Astrocyte (in vitro differentiated cells and primary cell): ENCODE measurements around the gene ETV3. TPM values are rescaled to one million over a fixed set of nuclear protein-coding genes. Genes with fewer than 3 reads are reported as not detected.

Experiments used
- DNase-seq: peaks from one replicate; pipeline ENCODE4 v3.0.0-alpha.2; 2010; ENCODE audit warnings: low read depth
- FAIRE-seq: peaks from 2 replicates; lab custom pipeline; 2011; peaks lifted over from hg19 to GRCh38; lab: Jason Lieb, UNC
- H2AFZ ChIP-seq: 2 replicates; pipeline ENCODE4 v1.6.0; 2012; ENCODE audit warnings: low read depth, low read length, inconsistent platforms
- H3K27ac ChIP-seq: 2 replicates; pipeline ENCODE4 v1.5.1; 2011; ENCODE audit warnings: low read depth, low read length, inconsistent platforms
- H3K27me3 ChIP-seq: 2 replicates; pipeline ENCODE4 v1.6.0; 2011; ENCODE audit warnings: low read length, inconsistent platforms; ENCODE audit not compliant: insufficient read depth
- H3K36me3 ChIP-seq: 2 replicates; pipeline ENCODE4 v1.5.1; 2011; ENCODE audit warnings: low read length, inconsistent platforms; ENCODE audit not compliant: insufficient read depth
- H3K4me1 ChIP-seq: 2 replicates; pipeline ENCODE4 v1.5.1; 2011; ENCODE audit warnings: low read length, inconsistent platforms; ENCODE audit not compliant: insufficient read depth
- H3K4me2 ChIP-seq: 2 replicates; pipeline ENCODE4 v1.6.0; 2012; ENCODE audit warnings: low read length, inconsistent platforms
- H3K4me3 ChIP-seq: 2 replicates; pipeline ENCODE4 v1.5.1; 2011; ENCODE audit warnings: low read depth, mild to moderate bottlenecking, low read length, inconsistent platforms; ENCODE audit not compliant: insufficient read depth
- H3K79me2 ChIP-seq: 2 replicates; pipeline ENCODE4 v1.6.0; 2012; ENCODE audit warnings: mild to moderate bottlenecking, low read length, inconsistent platforms; ENCODE audit not compliant: insufficient read depth
- H3K9ac ChIP-seq: 2 replicates; pipeline ENCODE4 v1.6.0; 2012; ENCODE audit warnings: mild to moderate bottlenecking, low read length, inconsistent platforms
- H3K9me3 ChIP-seq: 2 replicates; pipeline ENCODE4 v1.5.1; 2012; ENCODE audit warnings: low read depth, mild to moderate bottlenecking, low read length, inconsistent platforms; ENCODE audit not compliant: insufficient read depth
- H4K20me1 ChIP-seq: 2 replicates; pipeline ENCODE4 v1.6.0; 2012; ENCODE audit warnings: low read length, inconsistent platforms; ENCODE audit not compliant: insufficient read depth
- H3K27ac Mint-ChIP-seq: one replicate; pipeline ENCODE4 v1.8.0; 2021; ENCODE audit warnings: mild to moderate bottlenecking, mixed read lengths; ENCODE audit not compliant: unreplicated experiment
- H3K27me3 Mint-ChIP-seq: one replicate; pipeline ENCODE4 v1.8.0; 2021; ENCODE audit warnings: low read depth, mixed read lengths; ENCODE audit not compliant: unreplicated experiment
- H3K36me3 Mint-ChIP-seq: one replicate; pipeline ENCODE4 v1.8.0; 2021; ENCODE audit warnings: low read depth, mixed read lengths; ENCODE audit not compliant: unreplicated experiment
- H3K4me1 Mint-ChIP-seq: one replicate; pipeline ENCODE4 v1.8.0; 2021; ENCODE audit warnings: low read depth, mixed read lengths; ENCODE audit not compliant: unreplicated experiment
- H3K4me3 Mint-ChIP-seq: one replicate; pipeline ENCODE4 v1.8.0; 2021; ENCODE audit warnings: mild to moderate bottlenecking, moderate library complexity, mixed read lengths; ENCODE audit not compliant: unreplicated experiment
- H3K9me3 Mint-ChIP-seq: one replicate; pipeline ENCODE4 v1.8.0; 2021; ENCODE audit warnings: mild to moderate bottlenecking, mixed read lengths; ENCODE audit not compliant: unreplicated experiment
- CTCF ChIP-seq: IDR thresholded peaks from 2 replicates; pipeline ENCODE4 v1.5.1; 2011; ENCODE audit warnings: low read depth, mild to moderate bottlenecking, inconsistent platforms, low read length, moderate library complexity; ENCODE audit not compliant: insufficient read depth
- EZH2 ChIP-seq: IDR thresholded peaks from 2 replicates; pipeline ENCODE4 v1.6.1; 2012; ENCODE audit warnings: mild to moderate bottlenecking, low read length, inconsistent platforms; ENCODE audit not compliant: insufficient read depth
- total RNA-seq: library from RNA; stranded (reverse); gene quantifications from 2 replicates; pipeline ENCODE4 v1.2.1, GENCODE V29; 2021

ETV3 gene
- total RNA-seq, 1 donor from 2014 or later = 37.5 TPM

GRCh38 chr1:157181258-157181657 lies 43.1 kb upstream of the ETV3 start:
- Mint-ChIP-seq H3K9me3 (peaks cover 4% of the 10 kb centered on the region), H3K4me1 (peaks cover 1% of the 10 kb centered on the region), H3K36me3 (no peaks in the 10 kb centered on the region), H3K4me3 (no peak overlapping the region), H3K27me3 (peaks cover 28% of the 10 kb centered on the region), H3K27ac (no peak overlapping the region)
- FAIRE-seq (no peak), DNase-seq (no peak)
- Histone ChIP-seq H3K79me2 (no peaks in the 10 kb centered on the region), H3K4me1 (no peaks in the 10 kb centered on the region), H3K27ac (no peak overlapping the region), H3K27me3 (peaks cover 16% of the 10 kb centered on the region), H3K4me2 (no peak overlapping the region), H2AFZ (no peak overlapping the region), H3K9me3 (no peaks in the 10 kb centered on the region), H3K4me3 (no peak overlapping the region), H4K20me1 (no peaks in the 10 kb centered on the region), H3K36me3 (no peaks in the 10 kb centered on the region), H3K9ac (no peak overlapping the region)
- no peak for TF ChIP-seq EZH2
- TF ChIP-seq CTCF = no peak

- H3K27me3 Mint-ChIP-seq = peaks cover 40% of the 10 kb centered on the region
- FAIRE-seq (no peak), DNase-seq (no peak)
- no peak overlapping the region for H3K4me3 Mint-ChIP-seq
- no peak overlapping the region for H3K27ac Mint-ChIP-seq
- no peaks in the 10 kb centered on the region for H3K36me3 Mint-ChIP-seq
- no peak for TF ChIP-seq EZH2
- no peak for TF ChIP-seq CTCF
- no peak overlapping the region for H3K4me2 ChIP-seq
- no peaks in the 10 kb centered on the region for H3K9me3 ChIP-seq
- peaks cover 16% of the 10 kb centered on the region for H3K27me3 ChIP-seq
- no peak overlapping the region for H3K4me3 ChIP-seq
- no peak overlapping the region for H3K9ac ChIP-seq
- no peak overlapping the region for H3K27ac ChIP-seq
- H3K79me2 ChIP-seq = no peaks in the 10 kb centered on the region
- peaks cover 1% of the 10 kb centered on the region for H3K4me1 Mint-ChIP-seq
- no peak overlapping the region for H2AFZ ChIP-seq
- no peaks in the 10 kb centered on the region for H3K4me1 ChIP-seq
- peaks cover 2% of the 10 kb centered on the region for H3K9me3 Mint-ChIP-seq
- H4K20me1 ChIP-seq = no peaks in the 10 kb centered on the region
- no peaks in the 10 kb centered on the region for H3K36me3 ChIP-seq
These were observed 40.3 kb upstream of the ETV3 start for GRCh38 chr1:157178490-157178889.

GRCh38 chr1:157177733-157178394 lies 39.7 kb upstream of the ETV3 start:
- FAIRE-seq (no peak), DNase-seq (no peak)
- TF ChIP-seq EZH2 = no peak
- TF ChIP-seq CTCF = no peak
- H3K4me3 Mint-ChIP-seq = no peak overlapping the region
- H3K27me3 ChIP-seq = peaks cover 13% of the 10 kb centered on the region
- no peaks in the 10 kb centered on the region for H4K20me1 ChIP-seq
- no peak overlapping the region for H3K4me2 ChIP-seq
- no peak overlapping the region for H3K27ac ChIP-seq
- H3K4me3 ChIP-seq = no peak overlapping the region
- H3K27me3 Mint-ChIP-seq = peaks cover 45% of the 10 kb centered on the region
- no peaks in the 10 kb centered on the region for H3K9me3 ChIP-seq
- no peak overlapping the region for H2AFZ ChIP-seq
- no peaks in the 10 kb centered on the region for H3K4me1 ChIP-seq
- no peak overlapping the region for H3K9ac ChIP-seq
- H3K4me1 Mint-ChIP-seq = peaks cover 1% of the 10 kb centered on the region
- no peaks in the 10 kb centered on the region for H3K36me3 Mint-ChIP-seq
- no peaks in the 10 kb centered on the region for H3K36me3 ChIP-seq
- no peak overlapping the region for H3K27ac Mint-ChIP-seq
- H3K79me2 ChIP-seq = no peaks in the 10 kb centered on the region
- no peaks in the 10 kb centered on the region for H3K9me3 Mint-ChIP-seq
